Colonic mucosa (tissue), 4 donors: ENCODE results near the gene GCA. TPM values are rescaled to one million over a fixed set of nuclear protein-coding genes. Genes with fewer than 3 reads are reported as not detected.
A peak's percentile ranks its signal among the peaks of the same experiment; 100 is the strongest.

Experiments used
- DNase-seq: peaks from one replicate; pipeline ENCODE4 v3.0.0-alpha.2; 2020
- H3K27ac ChIP-seq: fragments of 200-600 bp; one replicate; pipeline ENCODE4 v1.8.0; 2021
- H3K27me3 ChIP-seq: fragments of 200-600 bp; one replicate; pipeline ENCODE4 v1.8.0; 2021
- H3K36me3 ChIP-seq: fragments of 200-600 bp; one replicate; pipeline ENCODE4 v1.8.0; 2021
- H3K4me1 ChIP-seq: fragments of 200-600 bp; one replicate; pipeline ENCODE4 v1.8.0; 2021; ENCODE audit warnings: mild to moderate bottlenecking
- H3K4me3 ChIP-seq: fragments of 200-600 bp; one replicate; pipeline ENCODE4 v1.8.0; 2021
- H3K9ac ChIP-seq, 2 donors: one replicate each; pipeline ENCODE4 v1.7.0; 2013; ENCODE audit warnings: control low read depth in 2 of 2, low read depth in 2 of 2, low read length in 2 of 2
- H3K9me3 ChIP-seq: fragments of 200-600 bp; one replicate; pipeline ENCODE4 v1.8.0; 2021
- CTCF ChIP-seq: fragments of 200-600 bp; IDR thresholded peaks from one replicate; pipeline ENCODE4 v1.8.0; 2022; ENCODE audit warnings: antibody characterized with exemption, mild to moderate bottlenecking
- intact Hi-C: fragments of 100-400 bp; cut with DNase I; formaldehyde crosslinking; loops from one replicate; pipeline ENCODE4 v1.14.1; 2022
- total RNA-seq, 2 donors: library from RNA; stranded (reverse); fragmentation: NEBNext Ultra II Directional in 1 of 2; extraction: Animal tissue kit (Norgen Biotek cat#: 25700) in 1 of 2; gene quantifications; one replicate each; pipeline ENCODE4 v1.2.1, GENCODE V29; 2021
- donor health status: healthy.
- donor health status: DM: no; HTN: no; CAD: no.
- donor health status: DM: no; HTN: no; CAD: no.

GCA gene
- total RNA-seq, 2 donors from 2014 or later: 22.1 to 30.9 TPM

- Histone ChIP-seq H3K9ac (no peak overlapping the region), H3K4me1 (no peaks in the 10 kb centered on the region), H3K9me3 (no peaks in the 10 kb centered on the region), H3K27ac (no peak overlapping the region), H3K27me3 (no peaks in the 10 kb centered on the region), H3K4me3 (no peak overlapping the region), H3K36me3 (no peaks in the 10 kb centered on the region)
- intact Hi-C loops: no loop called here
- TF ChIP-seq CTCF: no peak
- DNase-seq: no peak
Observed at GRCh38 chr2:162382278-162382677, 38.3 kb downstream of the GCA start.

GRCh38 chr2:162385536-162385935, 41.6 kb downstream of the GCA start:
- DNase-seq: no peak
- Histone ChIP-seq H3K4me3 (no peak overlapping the region), H3K4me1 (no peaks in the 10 kb centered on the region), H3K27me3 (no peaks in the 10 kb centered on the region), H3K36me3 (no peaks in the 10 kb centered on the region), H3K27ac (no peak overlapping the region), H3K9me3 (no peaks in the 10 kb centered on the region), H3K9ac (no peak overlapping the region)
- intact Hi-C loops: no loop called here
- no peak for TF ChIP-seq CTCF

- H3K4me1 ChIP-seq: no peaks in the 10 kb centered on the region
- TF ChIP-seq CTCF: no peak
- no peak overlapping the region for H3K9ac ChIP-seq
- H3K36me3 ChIP-seq: no peaks in the 10 kb centered on the region
- H3K27ac ChIP-seq: no peak overlapping the region
- H3K9me3 ChIP-seq: no peaks in the 10 kb centered on the region
- intact Hi-C loops: no loop called here
- no peak overlapping the region for H3K4me3 ChIP-seq
- DNase-seq: no peak
- H3K27me3 ChIP-seq: no peaks in the 10 kb centered on the region
Observed at GRCh38 chr2:162390801-162391200, 46.9 kb downstream of the GCA start.

- TF ChIP-seq CTCF: no peak
- intact Hi-C loops: no loop called here
Observed at GRCh38 chr2:162400336-162400735, 56.4 kb downstream of the GCA start.

GRCh38 chr2:162401871-162402270, 57.9 kb downstream of the GCA start:
- no peaks in the 10 kb centered on the region for H3K27me3 ChIP-seq
- no peaks in the 10 kb centered on the region for H3K9me3 ChIP-seq
- H3K9ac ChIP-seq: no peak overlapping the region
- intact Hi-C loops: no loop called here
- H3K36me3 ChIP-seq: no peaks in the 10 kb centered on the region
- no peak for TF ChIP-seq CTCF
- DNase-seq: no peak
- no peak overlapping the region for H3K4me3 ChIP-seq
- H3K27ac ChIP-seq: no peak overlapping the region
- no peaks in the 10 kb centered on the region for H3K4me1 ChIP-seq

More at GRCh38 chr2:162400336-162400735, 56.4 kb downstream of the GCA start:
- no peaks in the 10 kb centered on the region for H3K4me1 ChIP-seq
- no peak overlapping the region for H3K9ac ChIP-seq
- H3K27ac ChIP-seq: no peak overlapping the region
- DNase-seq: no peak
- no peaks in the 10 kb centered on the region for H3K9me3 ChIP-seq
- no peaks in the 10 kb centered on the region for H3K27me3 ChIP-seq
- H3K4me3 ChIP-seq: no peak overlapping the region
- H3K36me3 ChIP-seq: no peaks in the 10 kb centered on the region

- no peak overlapping the region for H3K4me3 ChIP-seq
- no peaks in the 10 kb centered on the region for H3K27me3 ChIP-seq
- H3K9me3 ChIP-seq: no peaks in the 10 kb centered on the region
- intact Hi-C loops: no loop called here
- H3K9ac ChIP-seq: no peak overlapping the region
- H3K27ac ChIP-seq: no peak overlapping the region
- no peaks in the 10 kb centered on the region for H3K4me1 ChIP-seq
- H3K36me3 ChIP-seq: no peaks in the 10 kb centered on the region
- DNase-seq: peak; percentile 23
- no peak for TF ChIP-seq CTCF
Observed at GRCh38 chr2:162403884-162404283, 60.0 kb downstream of the GCA start.
